G401.6 (cell line): Measurements from ENCODE around the gene AGRP.

Source experiments
- FAIRE-seq: peaks from 2 replicates; lab custom pipeline; 2012; peaks lifted over from hg19 to GRCh38; lab: Jason Lieb, UNC

Gene AGRP

GRCh38 chr16:67445441-67445912 is 37.9 kb downstream of the AGRP start:
- no peak for FAIRE-seq

DNA sequence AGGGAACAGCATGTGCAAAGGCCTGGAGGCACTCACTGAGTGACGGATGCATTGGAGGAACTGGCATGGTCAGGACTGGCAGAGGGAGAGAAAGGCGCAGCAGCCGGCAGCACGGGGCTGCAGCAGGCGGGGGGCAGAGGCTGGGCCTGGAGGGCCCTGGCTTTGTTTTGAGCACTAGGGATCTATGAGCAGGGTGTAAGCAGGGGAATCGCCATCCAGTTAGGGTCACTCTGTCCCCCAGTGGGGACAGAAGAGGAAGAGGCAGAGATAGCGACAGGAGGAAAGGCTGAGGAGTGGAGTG is 38.3 kb downstream of the AGRP start:
- FAIRE-seq, result no peak

GRCh38 chr16:67444259-67445125 is 38.9 kb downstream of the AGRP start:
- FAIRE-seq, result no peak

GRCh38 chr16:67443265-67443664 is 40.1 kb downstream of the AGRP start:
- no peak for FAIRE-seq

DNA sequence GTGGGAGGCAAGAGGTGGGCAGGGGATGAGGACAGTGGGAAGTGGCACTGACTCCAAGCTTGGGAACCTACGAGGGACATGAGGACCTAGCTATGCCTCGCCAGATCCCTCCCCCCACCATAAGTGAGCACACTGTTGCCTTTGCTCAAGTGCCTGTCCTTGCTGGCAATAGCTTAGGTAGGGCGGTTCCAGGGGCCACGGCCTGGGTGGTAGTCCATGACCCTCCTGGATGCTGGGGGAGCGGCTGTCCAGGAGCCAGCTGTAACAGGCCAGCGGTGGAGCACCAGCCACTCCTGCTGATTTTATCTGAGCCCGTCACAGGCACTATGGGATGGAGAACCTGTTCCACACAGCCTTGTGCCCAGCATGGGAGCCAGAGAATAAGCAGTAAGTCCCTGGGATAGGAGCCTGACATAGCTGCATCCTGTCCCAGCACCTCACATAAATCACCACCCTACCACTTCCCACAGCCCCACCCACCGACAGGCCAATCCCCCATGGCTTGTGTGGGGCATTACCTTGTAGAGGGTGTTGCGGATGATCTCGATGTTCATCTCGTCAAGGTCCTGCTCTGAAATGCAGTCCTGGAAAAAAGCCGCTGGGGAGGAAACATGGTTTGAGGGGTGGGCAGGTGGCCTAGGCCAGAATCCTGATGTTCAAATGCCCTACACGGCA is 40.6 kb downstream of the AGRP start:
- no peak for FAIRE-seq

- FAIRE-seq, result no peak
Measured at GRCh38 chr16:67441907-67442306, 41.4 kb downstream of the AGRP start.

- FAIRE-seq, result no peak
Measured at GRCh38 chr16:67441271-67441753, 42.0 kb downstream of the AGRP start.

DNA sequence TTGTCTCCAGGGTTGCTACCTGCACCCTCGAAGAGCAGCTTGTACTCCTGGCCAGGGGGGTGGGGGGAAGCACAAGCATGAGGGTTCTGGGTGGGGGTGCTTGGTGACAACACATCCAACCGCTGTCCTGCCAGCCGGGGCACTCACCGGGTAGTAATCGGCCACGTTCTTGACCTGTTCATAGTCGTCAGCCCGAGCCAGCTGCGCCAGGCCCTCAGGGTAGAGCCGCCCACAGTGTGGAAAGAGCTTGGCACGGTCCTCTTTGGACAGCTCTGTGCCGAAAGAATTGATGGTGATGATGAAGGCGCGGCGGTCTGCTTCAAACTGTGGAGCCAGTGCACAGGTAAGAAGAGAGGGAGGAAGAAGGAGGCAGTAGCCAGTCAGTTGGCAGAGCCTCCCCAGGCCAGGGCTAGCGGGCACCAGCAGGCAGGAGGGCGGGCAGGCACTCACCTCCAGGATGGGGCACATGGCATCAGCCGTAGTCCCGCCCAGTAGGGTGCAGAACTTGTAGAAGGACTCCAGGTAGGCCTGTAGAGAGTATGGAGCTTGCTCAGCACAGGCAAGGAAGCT is 44.4 kb downstream of the AGRP start:
- no peak for FAIRE-seq

GRCh38 chr16:67438098-67438791 is 45.1 kb downstream of the AGRP start:
- FAIRE-seq, result no peak

GRCh38 chr16:67437513-67437912 is 45.8 kb downstream of the AGRP start:
- no peak for FAIRE-seq

DNA sequence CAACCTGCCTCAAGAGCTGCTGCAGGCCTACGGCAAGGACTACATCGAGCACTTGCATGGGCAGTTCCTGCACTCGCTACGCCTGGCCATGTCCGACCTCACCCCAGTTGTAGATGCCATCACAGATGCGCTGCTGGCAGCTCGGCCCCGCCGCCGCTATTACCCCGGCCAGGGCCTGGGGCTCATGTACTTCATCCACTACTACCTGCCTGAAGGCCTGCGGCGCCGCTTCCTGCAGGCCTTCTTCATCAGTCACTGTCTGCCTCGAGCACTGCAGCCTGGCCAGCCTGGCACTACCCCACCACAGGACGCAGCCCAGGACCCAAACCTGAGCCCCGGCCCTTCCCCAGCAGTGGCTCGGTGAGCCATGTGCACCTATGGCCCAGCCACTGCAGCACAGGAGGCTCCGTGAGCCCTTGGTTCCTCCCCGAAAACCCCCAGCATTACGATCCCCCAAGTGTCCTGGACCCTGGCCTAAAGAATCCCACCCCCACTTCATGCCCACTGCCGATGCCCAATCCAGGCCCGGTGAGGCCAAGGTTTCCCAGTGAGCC is 46.6 kb downstream of the AGRP start:
- no peak for FAIRE-seq

DNA sequence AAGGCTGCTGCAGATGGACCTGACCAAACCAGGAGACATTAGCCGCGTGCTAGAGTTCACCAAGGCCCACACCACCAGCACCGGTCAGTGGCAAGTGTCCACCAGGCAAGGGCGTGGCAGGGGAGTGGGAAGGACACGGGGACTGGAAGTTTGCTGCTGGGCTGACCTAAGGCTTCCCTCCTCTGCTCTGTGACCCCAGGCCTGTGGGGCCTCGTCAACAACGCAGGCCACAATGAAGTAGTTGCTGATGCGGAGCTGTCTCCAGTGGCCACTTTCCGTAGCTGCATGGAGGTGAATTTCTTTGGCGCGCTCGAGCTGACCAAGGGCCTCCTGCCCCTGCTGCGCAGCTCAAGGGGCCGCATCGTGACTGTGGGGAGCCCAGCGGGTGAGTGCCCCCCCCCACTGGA is 47.6 kb downstream of the AGRP start:
- FAIRE-seq, result no peak

GRCh38 chr16:67433131-67433719 is 50.1 kb downstream of the AGRP start:
- FAIRE-seq, result no peak
